Measurements from ENCODE around the gene EIF4B. TPM values are rescaled to one million over a fixed set of nuclear protein-coding genes. Genes with fewer than 3 reads are reported as not detected.
A peak's percentile ranks its signal among the peaks of the same experiment; 100 is the strongest.

EIF4B gene
- total and polyA plus RNA-seq, 2 of the 13 experiments (the other 11 are each of a cell fraction or from before 2014, with no cell fraction given): 416 to 548 TPM

- no peak for TF ChIP-seq ZNF562 (CRISPR knock-in tag; IDR thresholded peaks at IDR 0.05; ENCODE audit: borderline replicate concordance)
- no peak for TF ChIP-seq SIN3A (IDR thresholded peaks at IDR 0.05; ENCODE audit: borderline replicate concordance, low read depth, low read length)
- TF ChIP-seq HOXA3 (CRISPR knock-in tag; IDR thresholded peaks at IDR 0.05): peak; percentile 80
- TF ChIP-seq POLR2AphosphoS5 (IDR thresholded peaks at IDR 0.05; ENCODE audit: low read depth, low read length): no peak
- 0 out of 2 replicates have a peak, but pooled peaks have one; percentile 54 for TF ChIP-seq ZNF720 (CRISPR knock-in tag; IDR thresholded peaks at IDR 0.05)
- TF ChIP-seq ARNT2 (CRISPR knock-in tag; IDR thresholded peaks at IDR 0.05; ENCODE audit: low read depth): 0 out of 2 replicates have a peak, but pooled peaks have one; percentile 65
- TF ChIP-seq ZNF580 (CRISPR knock-in tag; IDR thresholded peaks at IDR 0.05; ENCODE audit: borderline replicate concordance, low read depth): peak; percentile 93; the same call in 1 of the 2 replicates
- 0 out of 2 replicates have a peak, but pooled peaks have one; percentile 25 for TF ChIP-seq SP5 (CRISPR knock-in tag; IDR thresholded peaks at IDR 0.05; ENCODE audit: borderline replicate concordance, low read depth)
- TF ChIP-seq ZNF326 (CRISPR knock-in tag; IDR thresholded peaks at IDR 0.05; ENCODE audit: borderline replicate concordance): no peak
- TF ChIP-seq CREB3 (CRISPR knock-in tag; IDR thresholded peaks at IDR 0.05): 0 out of 2 replicates have a peak, but pooled peaks have one; percentile 35
- TF ChIP-seq TRIM24 (CRISPR knock-in tag; IDR thresholded peaks at IDR 0.05): no peak
- TF ChIP-seq ZFP36 (IDR thresholded peaks at IDR 0.05; ENCODE audit: borderline replicate concordance, low read depth, low read length, partially characterized antibody): peak; percentile 49
- no peak for TF ChIP-seq GMEB1 (CRISPR knock-in tag; IDR thresholded peaks at IDR 0.05; ENCODE audit: borderline replicate concordance)
- TF ChIP-seq KDM5A (IDR thresholded peaks at IDR 0.05; ENCODE audit: borderline replicate concordance, low read length): peak; percentile 61; the same call in 1 of the 2 replicates
- no peak for TF ChIP-seq FOXM1 (CRISPR knock-in tag; IDR thresholded peaks at IDR 0.05)
- TF ChIP-seq ZSCAN29 (CRISPR knock-in tag; conservative IDR thresholded peaks at IDR 0.05): no peak
- TF ChIP-seq ZNF354B (CRISPR knock-in tag; IDR thresholded peaks at IDR 0.05): no peak
- TF ChIP-seq RAD21 (CRISPR knock-in tag; IDR thresholded peaks at IDR 0.05): peak; percentile 100
- TF ChIP-seq ZFP36L1 (CRISPR knock-in tag; IDR thresholded peaks at IDR 0.05): no peak
- peak; percentile 50; the same call in 1 of the 2 replicates for TF ChIP-seq TBX2 (CRISPR knock-in tag; IDR thresholded peaks at IDR 0.05; ENCODE audit: borderline replicate concordance)
- TF ChIP-seq NR2C2 (CRISPR knock-in tag; IDR thresholded peaks at IDR 0.05; ENCODE audit: borderline replicate concordance): no peak
- no peak for TF ChIP-seq ZC3H13 (CRISPR knock-in tag; IDR thresholded peaks at IDR 0.05)
- TF ChIP-seq AKAP8 (CRISPR knock-in tag; IDR thresholded peaks at IDR 0.05): no peak
- no peak; the same call in 1 of the 2 replicates for TF ChIP-seq HCFC1 (IDR thresholded peaks at IDR 0.05; ENCODE audit: low read depth, low read length)
- TF ChIP-seq MLLT10 (CRISPR knock-in tag; IDR thresholded peaks at IDR 0.05): no peak
- TF ChIP-seq ZBTB2 (CRISPR knock-in tag; IDR thresholded peaks at IDR 0.05; ENCODE audit: low read depth): no peak
- TF ChIP-seq SRSF9 (IDR thresholded peaks at IDR 0.05; ENCODE audit: borderline replicate concordance, insufficient read depth, low read depth, low read length, poor library complexity, severe bottlenecking): no peak
Observed at GRCh38 chr12:52980650-52981423, 25.4 kb upstream of the EIF4B start (continued).
